GM21528 (cell line): ENCODE results near the gene PPP2R3B.
A peak's percentile ranks its signal among the peaks of the same experiment; 100 is the strongest.
"Not testable (repeated sequence)": the region's sequence is repeated elsewhere in the genome, so short reads cannot be mapped to it uniquely, and the experiment has no call there.

ENCODE experiments used
- ATAC-seq: cut with Tn5 transposase; IDR thresholded peaks from one replicate; pipeline ENCODE4 v1.9.1; 2021; ENCODE audit warnings: mild to moderate bottlenecking, moderate library complexity; ENCODE audit not compliant: unreplicated experiment, low FRiP score

PPP2R3B gene

GRCh38 chrX:410296-410695 is 23.6 kb upstream of the PPP2R3B start:
- no peak for ATAC-seq

DNA sequence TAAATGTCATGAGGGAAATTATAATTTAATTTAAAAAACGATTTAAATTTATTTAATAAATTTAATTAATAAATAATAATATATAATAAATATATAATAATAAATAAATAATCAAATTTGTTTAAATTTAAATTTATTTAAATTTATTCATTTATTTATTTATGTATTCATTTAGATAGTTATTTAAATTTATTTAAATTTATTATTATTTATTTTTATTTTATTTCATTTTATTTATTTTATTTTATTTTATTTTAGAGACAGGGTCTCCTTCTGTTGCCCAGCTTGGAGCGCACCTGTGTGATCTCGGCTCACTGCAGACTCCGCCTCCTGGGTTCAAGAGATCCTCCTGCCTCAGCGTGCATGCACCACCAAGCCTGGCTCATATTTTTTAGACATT is 18.4 kb upstream of the PPP2R3B start:
- no peak for ATAC-seq

- ATAC-seq, result no peak
Observed at GRCh38 chrX:404656-405055, 17.9 kb upstream of the PPP2R3B start.

- no peak for ATAC-seq
Observed at GRCh38 chrX:402857-403256, 16.1 kb upstream of the PPP2R3B start.

- ATAC-seq, result no peak
Observed at GRCh38 chrX:400258-400657, 13.6 kb upstream of the PPP2R3B start.

GRCh38 chrX:397575-397974 is 10.9 kb upstream of the PPP2R3B start:
- ATAC-seq, result no peak

- ATAC-seq, result no peak
Observed at GRCh38 chrX:394830-395229, 8.1 kb upstream of the PPP2R3B start.

DNA sequence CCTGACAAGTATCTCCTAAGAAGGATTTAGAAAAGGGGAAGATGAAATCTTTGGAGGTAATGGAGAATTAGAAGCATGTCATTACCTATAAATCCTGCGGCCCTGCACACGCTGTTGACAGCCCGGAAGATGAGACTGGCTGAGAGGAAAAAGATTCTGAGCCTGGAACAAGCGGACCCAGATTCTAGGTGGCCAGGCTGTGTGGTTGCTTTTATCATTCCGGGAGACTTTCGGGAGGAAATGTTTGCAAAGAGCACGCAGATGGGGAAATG is 5.8 kb upstream of the PPP2R3B start:
- ATAC-seq, result no peak

DNA sequence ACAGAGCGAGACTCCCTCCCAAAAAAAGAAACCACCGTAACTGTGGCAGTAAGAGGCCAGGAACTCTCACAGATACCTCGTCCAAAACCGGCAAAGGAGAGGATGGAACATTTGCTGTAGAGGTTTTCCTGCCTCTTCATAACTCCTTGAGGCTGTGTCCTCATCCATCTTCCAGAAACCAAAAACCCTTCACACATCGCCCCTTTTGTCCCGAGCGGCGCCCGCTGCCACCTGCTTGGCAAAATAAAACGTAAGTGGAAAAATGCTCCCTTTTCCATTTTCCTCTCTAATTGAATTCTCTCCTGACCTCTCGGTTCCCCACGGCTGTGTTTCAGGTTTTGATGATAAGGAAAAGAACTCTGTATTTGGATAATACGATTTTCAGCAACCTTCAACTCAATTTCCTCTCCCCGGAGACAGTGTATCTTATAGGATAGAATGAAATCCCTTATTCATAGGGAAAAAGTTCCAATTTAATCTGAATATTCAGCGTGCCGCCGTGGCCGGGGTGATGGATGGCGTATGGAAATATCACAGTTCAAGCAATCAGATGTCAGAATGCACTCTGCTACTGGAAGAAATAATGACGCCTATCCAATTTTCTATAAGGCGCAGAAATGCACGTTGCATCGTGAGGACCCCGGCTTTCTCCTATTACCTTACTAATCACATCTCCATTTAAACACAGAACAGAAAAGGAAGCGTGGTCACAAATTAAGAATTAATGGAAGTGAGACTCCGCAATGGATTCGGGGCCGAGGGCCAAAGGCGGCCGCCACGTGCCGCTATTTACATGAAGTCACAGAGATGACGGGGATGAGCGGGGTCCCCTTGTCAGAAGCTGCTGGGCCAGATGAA is 5.2 kb upstream of the PPP2R3B start:
- ATAC-seq, result no peak

DNA sequence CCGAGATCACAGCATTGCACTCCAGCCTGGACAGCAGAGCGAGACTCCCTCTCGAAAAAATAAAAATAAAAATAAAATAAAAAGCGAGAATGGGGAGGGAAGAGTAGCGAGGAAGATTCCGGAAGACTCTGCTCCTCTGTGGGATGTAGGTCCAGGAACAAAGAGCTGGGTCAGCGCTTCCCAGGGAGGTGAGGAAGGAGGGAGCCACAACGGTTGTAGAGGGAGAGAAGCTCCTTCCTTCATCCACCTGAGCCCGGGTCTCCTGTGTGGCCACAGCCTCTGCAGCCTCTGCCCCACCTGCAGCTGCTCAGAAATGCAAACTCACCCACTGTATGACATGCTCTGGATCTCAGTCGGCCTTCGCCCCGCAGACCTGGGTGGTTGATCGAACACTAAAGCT is 3.8 kb upstream of the PPP2R3B start:
- no peak for ATAC-seq

- no peak for ATAC-seq
Observed at GRCh38 chrX:389021-389441, 2.3 kb upstream of the PPP2R3B start.

DNA sequence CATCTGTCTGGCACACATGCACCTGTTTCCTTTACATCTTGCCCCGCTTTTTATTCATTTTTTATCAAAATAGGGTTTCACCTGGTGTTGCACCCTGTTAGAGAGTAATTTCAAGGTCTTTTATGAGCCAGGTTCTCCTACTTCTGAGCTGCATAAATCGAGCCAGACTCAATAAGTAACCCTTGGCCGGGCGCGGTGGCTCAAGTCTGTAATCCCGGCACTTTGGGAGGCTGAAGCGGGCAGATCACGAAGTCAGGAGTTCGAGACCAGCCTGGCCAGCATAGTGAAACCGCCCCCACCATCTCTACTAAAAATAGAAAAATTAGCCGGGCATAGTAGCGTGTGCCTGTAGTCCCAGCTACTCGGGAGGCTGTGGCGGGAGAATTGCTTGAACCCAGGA is 1.0 kb upstream of the PPP2R3B start:
- no peak for ATAC-seq

DNA sequence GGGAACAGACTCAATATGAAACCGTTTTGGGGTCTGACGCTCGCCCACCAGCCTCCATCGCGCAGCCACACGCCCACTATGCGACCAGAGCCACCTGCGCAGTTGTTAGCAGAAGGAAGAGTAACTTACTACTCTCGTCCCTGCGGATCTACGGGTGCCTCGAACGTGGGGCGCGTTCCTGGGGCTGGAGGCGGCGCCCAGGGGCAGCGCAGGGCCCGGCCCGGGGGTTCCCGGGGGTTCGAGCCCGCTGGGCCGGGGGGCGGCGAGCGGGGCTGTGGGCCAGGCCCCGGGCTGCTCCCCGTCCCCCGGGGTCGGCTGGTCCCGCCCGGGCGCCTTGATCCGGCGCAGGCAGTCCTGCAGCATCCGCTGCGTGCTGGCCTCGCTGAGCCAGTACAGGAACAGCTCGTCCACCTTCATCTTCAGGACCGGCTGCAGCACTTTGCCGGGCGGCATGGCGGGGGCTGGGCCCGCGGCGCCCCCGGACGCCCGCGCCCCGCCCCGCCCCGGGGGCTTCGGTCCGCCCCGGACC is 404 bp downstream of the PPP2R3B start:
- ATAC-seq, result peak; percentile 38

DNA sequence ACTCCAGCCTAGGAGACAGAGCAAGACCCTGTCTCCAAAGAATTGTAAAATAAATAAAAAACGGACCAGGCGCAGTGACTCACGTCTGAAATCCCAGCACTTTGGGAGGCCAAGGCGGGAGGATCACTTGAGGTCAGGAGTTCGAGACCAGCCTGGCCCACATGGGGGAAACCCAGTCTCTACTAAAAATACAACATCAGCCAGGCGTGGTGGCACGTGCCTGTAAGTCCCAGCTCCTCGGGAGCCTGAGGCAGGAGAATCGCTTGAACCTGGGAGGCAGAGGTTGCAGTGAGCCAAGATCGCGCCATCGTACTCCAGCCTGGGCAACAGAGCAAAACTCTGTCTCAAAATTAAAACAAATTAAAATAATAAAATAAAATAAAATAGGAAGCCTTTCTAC is 971 bp downstream of the PPP2R3B start:
- ATAC-seq, result not testable (repeated sequence)

GRCh38 chrX:384861-385260 is 1.8 kb downstream of the PPP2R3B start:
- no peak for ATAC-seq

DNA sequence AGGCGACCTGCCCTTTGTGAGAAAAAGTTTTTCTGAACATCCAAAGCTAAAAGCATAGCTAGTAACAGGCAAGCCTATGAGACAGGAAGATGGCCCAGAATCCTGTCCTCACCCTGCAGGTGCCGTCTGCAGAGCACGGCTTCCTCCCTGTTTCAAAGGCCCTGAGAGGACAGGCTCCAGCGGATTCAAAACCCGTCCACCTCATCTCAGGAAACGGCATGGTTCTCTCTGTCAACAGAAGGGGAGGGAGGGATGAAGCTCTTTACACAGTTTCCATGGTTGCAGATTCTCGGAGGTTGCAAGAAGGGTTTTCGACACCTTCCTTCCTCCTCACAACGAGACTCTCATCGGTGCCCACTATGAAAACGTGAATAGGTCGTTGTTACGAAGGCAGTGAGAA is 8.3 kb downstream of the PPP2R3B start:
- ATAC-seq, result no peak

DNA sequence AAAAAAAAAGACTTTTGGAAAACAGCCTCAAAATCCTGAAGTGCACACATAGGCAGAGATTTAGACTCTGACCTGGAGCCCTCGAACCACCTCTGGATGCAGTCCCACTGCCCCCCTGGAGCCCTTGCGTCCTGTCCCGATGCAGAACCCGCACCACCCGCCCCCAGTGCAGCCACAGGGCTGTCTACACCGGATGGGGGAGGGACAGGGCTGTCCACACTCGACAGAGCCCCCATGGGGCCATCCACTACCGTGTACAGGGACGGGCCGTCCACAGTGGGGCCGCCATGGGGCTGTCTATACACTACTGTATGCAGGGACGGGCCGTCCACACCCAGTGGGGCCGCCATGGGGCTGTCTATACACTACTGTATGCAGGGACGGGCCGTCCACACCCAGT is 10.5 kb downstream of the PPP2R3B start:
- ATAC-seq, result not testable (repeated sequence)

GRCh38 chrX:375181-376036 is 11.3 kb downstream of the PPP2R3B start:
- ATAC-seq, result no peak

- ATAC-seq, result no peak
Observed at GRCh38 chrX:374596-374995, 12.1 kb downstream of the PPP2R3B start.

DNA sequence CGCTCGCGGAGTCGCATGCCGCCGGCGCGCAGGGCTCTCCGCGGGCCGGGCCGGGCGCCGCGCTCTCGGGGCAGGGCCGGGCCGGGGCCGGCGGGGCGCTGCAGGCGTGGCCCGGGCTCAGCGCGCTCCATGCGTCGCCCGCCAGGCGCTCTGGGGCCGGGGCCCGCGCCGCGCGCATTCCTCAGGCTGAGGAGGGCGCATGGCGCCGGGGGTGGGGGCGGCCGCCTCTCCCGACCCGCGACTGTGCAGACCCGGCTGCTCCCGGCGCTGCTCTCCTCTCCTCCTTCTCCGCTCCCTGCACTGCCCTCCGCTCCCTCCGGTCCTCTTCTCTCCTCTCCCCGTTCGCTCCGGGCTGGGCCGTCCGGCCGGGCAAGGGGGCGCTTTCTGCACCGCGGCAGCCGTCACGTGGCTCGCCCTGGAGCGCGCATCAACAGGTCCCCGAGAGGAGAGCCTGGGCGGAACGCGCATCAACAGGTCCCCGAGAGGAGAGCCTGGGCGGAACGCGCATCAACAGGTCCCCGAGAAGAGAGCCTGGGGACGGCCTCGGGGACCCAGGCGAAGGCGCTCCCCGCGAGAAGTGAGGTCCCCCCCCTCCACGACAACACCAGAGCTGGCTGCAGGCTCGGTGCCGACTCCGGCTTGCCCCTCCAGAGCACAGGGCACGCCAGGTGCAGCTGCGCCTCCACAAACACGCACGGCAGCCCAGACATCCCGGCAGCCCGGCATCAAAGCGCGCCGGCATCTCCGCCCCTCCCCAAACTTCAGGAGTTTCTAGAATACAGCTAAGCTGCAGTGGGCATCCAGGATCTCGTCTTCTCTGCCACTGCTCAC is 12.9 kb downstream of the PPP2R3B start:
- ATAC-seq, result no peak
